ENCODE measurements around the gene TTLL11.

- no peak for TF ChIP-seq RAD21 (IDR thresholded peaks at IDR 0.05 in 1 of 2, conservative IDR thresholded peaks at IDR 0.05 in 1 of 2; ENCODE audit: low read depth in 2 of 2, low read length in 2 of 2)
- no peak for TF ChIP-seq ATF3 (IDR thresholded peaks at IDR 0.05; ENCODE audit: insufficient read depth, low read depth, low read length)
- TF ChIP-seq CTCF (IDR thresholded peaks at IDR 0.05; ENCODE audit: control extremely low read depth in 1 of 3, insufficient read depth in 1 of 3, low read depth in 1 of 3, low read length in 3 of 3): no peak
- no peak for TF ChIP-seq CEBPB (IDR thresholded peaks at IDR 0.05; ENCODE audit: low read depth, low read length)
- no peak for TF ChIP-seq TAF7 (optimal IDR thresholded peaks at IDR 0.05; ENCODE audit: borderline replicate concordance, low read depth, low read length)
- TF ChIP-seq RFX5 (IDR thresholded peaks at IDR 0.05; ENCODE audit: borderline replicate concordance, low read depth, low read length): no peak
- no peak for TF ChIP-seq GABPA (IDR thresholded peaks at IDR 0.05; ENCODE audit: borderline replicate concordance, insufficient read depth, low read length)
- TF ChIP-seq SIRT6 (IDR thresholded peaks at IDR 0.05; ENCODE audit: low read length): no peak
- no peak for TF ChIP-seq HDAC6 (IDR thresholded peaks at IDR 0.05; ENCODE audit: low read depth, low read length)
- TF ChIP-seq EP300 (IDR thresholded peaks at IDR 0.05; ENCODE audit: borderline replicate concordance in 1 of 2, low read depth in 2 of 2, low read length in 2 of 2): no peak
- TF ChIP-seq NANOG (IDR thresholded peaks at IDR 0.05; ENCODE audit: insufficient read depth, low read depth, low read length, poor library complexity, severe bottlenecking): no peak
- TF ChIP-seq SP2 (IDR thresholded peaks at IDR 0.05; ENCODE audit: low read length): no peak
Measured at GRCh38 chr9:121975801-121976277, 117.3 kb downstream of the TTLL11 start.

Data from H1 (cell line).